Heart left ventricle (tissue), 13 donors: ENCODE results near the gene TXNDC2.

Source experiments
- CTCF ChIP-seq, 12 donors: fragments of 200-600 bp; sonication (generic) in 4 of 12; IDR thresholded peaks; one replicate each; pipeline versions ENCODE4 v1.5.0 to v1.8.0; 2018 to 2022; ENCODE audit warnings: antibody characterized with exemption in 12 of 12, mild to moderate bottlenecking in 5 of 12
- POLR2A ChIP-seq, 2 donors: fragments of 450-650 bp; IDR thresholded peaks; one replicate each; pipeline ENCODE4 v1.6.1; 2017; ENCODE audit warnings: antibody characterized with exemption in 2 of 2, mild to moderate bottlenecking in 2 of 2, moderate library complexity in 2 of 2
- donor health status: ischemic (EF 13 %, LVEDD 7.1; RV severe dilation, severe dysfunction).
- donor health status: DM: no; HTN: yes; CAD: no.
- donor health status: DM: no; HTN: no; CAD: no.
- donor health status: ischemic (EF 25% LVEDD 6.9; RV normal size, moderate dysfunction).
- donor health status: ischemic (EF 25% LVEDD 5.7; RV mildly dilated, moderate dysfunction).
- donor health status: ischemic (EF 35%, LVEDD 5.7; RV mildly dilated, moderate dysfunction).
- donor health status: nonischemic (EF 11% LVEDD 7.7; RV severe dilation, severe dysfunction).
- donor health status: DM: yes; HTN: yes; CAD: no.
- donor health status: PGD.
- donor health status: ischemic (EF 29% LVEDD 5.4; RV normal size, mild dysfunction).
- donor health status: nonischemic (EF 23%, LVEDD 6.1; RV moderate dilation, normal function).

DNA sequence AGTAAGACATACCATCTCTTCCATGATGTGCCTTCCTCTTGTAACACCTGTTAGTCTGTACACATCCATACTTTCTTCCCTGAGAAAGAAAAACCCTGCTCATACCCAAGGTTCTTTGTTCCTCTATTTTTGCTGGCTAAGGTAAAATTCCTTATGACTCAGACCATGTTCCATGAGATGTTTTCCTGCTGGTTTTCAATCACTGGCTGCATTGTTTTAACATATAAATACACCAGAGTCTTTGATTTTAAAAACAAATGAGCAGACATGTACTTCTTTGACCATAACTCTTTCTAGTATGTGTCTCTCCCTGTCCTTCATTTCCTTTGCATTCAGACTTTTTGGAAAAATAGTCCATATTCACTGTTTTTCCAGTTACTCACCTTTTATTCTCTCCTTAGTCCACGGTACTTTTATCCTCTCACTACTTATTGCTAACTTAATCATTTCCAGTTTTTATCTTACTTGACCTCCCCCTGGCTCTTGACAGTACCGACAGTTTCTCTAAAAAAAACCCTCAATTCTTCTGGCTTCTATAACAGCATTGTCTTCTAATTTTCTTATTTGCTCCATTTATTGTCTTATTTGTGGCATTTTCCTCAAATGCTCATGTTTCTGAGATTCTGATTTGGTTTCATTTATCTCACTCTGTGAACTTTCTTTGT, 32.4 kb downstream of the TXNDC2 start:
- no peak for TF ChIP-seq CTCF (IDR thresholded peaks at IDR 0.05)
- TF ChIP-seq POLR2A (IDR thresholded peaks at IDR 0.05): no peak
